OCI-LY7 (cell line): Measurements from ENCODE around the gene CREG2. TPM values are rescaled to one million over a fixed set of nuclear protein-coding genes. Genes with fewer than 3 reads are reported as not detected.

Source experiments
- BruUV-seq: library from RNA; stranded (reverse); fragments of 400-500 nt; replicated peaks from 2 replicates; lab custom pipeline; 2021; lab: Mats Ljungman, UMichigan
- CTCF ChIA-PET: fragments of 300-600 bp; sonication (Branson Sonifier 250); formaldehyde crosslinking; loops from one replicate; lab custom pipeline; 2022; ENCODE audit warnings: antibody characterized with exemption; ENCODE audit not compliant: unreplicated experiment; lab: Charles Lee
- POLR2A ChIA-PET: fragments of 300-600 bp; sonication (Branson Sonifier 250); formaldehyde crosslinking; loops from one replicate; lab custom pipeline; 2022; ENCODE audit warnings: antibody characterized with exemption; lab: Charles Lee
- DNase-seq: peaks from one replicate; pipeline ENCODE4 v3.0.0-alpha.2; 2015; ENCODE audit warnings: low spot score
- H2AFZ ChIP-seq: fragments of 200-600 bp; sonication (generic), shearing (Covaris generic); 2 replicates; pipeline ENCODE4 v1.6.1; 2014; ENCODE audit warnings: mild to moderate bottlenecking, antibody characterized with exemption, low read length, moderate library complexity
- H3K27ac ChIP-seq: fragments of 200-600 bp; sonication (generic); 2 replicates; pipeline ENCODE4 v1.5.1; 2014; ENCODE audit warnings: mixed run types, low read depth, mild to moderate bottlenecking, moderate library complexity, low read length, inconsistent platforms; ENCODE audit not compliant: poor library complexity, severe bottlenecking
- H3K36me3 ChIP-seq: fragments of 200-600 bp; sonication (generic); 2 replicates; pipeline ENCODE4 v1.6.1; 2014; ENCODE audit warnings: mild to moderate bottlenecking, antibody characterized with exemption, low read length, moderate library complexity, mixed read lengths; ENCODE audit not compliant: insufficient read depth
- H3K4me1 ChIP-seq: fragments of 200-600 bp; sonication (generic); 2 replicates; pipeline ENCODE4 v1.5.1; 2014; ENCODE audit warnings: mild to moderate bottlenecking, low read length; ENCODE audit not compliant: insufficient read depth, poor library complexity, severe bottlenecking
- H3K4me2 ChIP-seq: fragments of 200-600 bp; sonication (generic); 2 replicates; pipeline ENCODE4 v1.6.1; 2014; ENCODE audit warnings: mild to moderate bottlenecking, low read length
- H3K4me3 ChIP-seq: fragments of 200-600 bp; sonication (generic); 2 replicates; pipeline ENCODE4 v1.5.1; 2014; ENCODE audit warnings: mild to moderate bottlenecking, low read depth, low read length; ENCODE audit not compliant: poor library complexity, severe bottlenecking
- H3K79me2 ChIP-seq: fragments of 200-600 bp; sonication (generic); 2 replicates; pipeline ENCODE4 v1.6.1; 2016; ENCODE audit warnings: low read depth, mild to moderate bottlenecking, low read length, moderate library complexity, mixed read lengths; ENCODE audit not compliant: insufficient read depth
- H3K9me2 ChIP-seq: fragments of 200-600 bp; sonication (generic); 2 replicates; pipeline ENCODE4 v1.6.1; 2016; ENCODE audit warnings: mild to moderate bottlenecking, low read length, mixed read lengths; ENCODE audit not compliant: insufficient read depth
- H3K9me3 ChIP-seq: fragments of 200-600 bp; sonication (generic); 2 replicates; pipeline ENCODE4 v1.6.1; 2014; ENCODE audit warnings: mild to moderate bottlenecking, mixed run types, low read length, mixed read lengths
- H4K20me1 ChIP-seq: fragments of 200-600 bp; sonication (generic); 2 replicates; pipeline ENCODE4 v1.6.1; 2014; ENCODE audit warnings: mild to moderate bottlenecking, antibody characterized with exemption, low read length, moderate library complexity, mixed read lengths; ENCODE audit not compliant: insufficient read depth
- EZH2phosphoT487 ChIP-seq: fragments of 200-600 bp; sonication (generic); IDR thresholded peaks from 2 replicates; pipeline ENCODE4 v1.6.1; 2018; ENCODE audit warnings: low read depth, borderline replicate concordance, mild to moderate bottlenecking, mixed run types, antibody characterized with exemption, low read length, moderate library complexity, mixed read lengths
- intact Hi-C: fragments of 100-400 bp; cut with micrococcal nuclease; formaldehyde crosslinking; loops from one replicate; pipeline ENCODE4 v1.10.0; 2022; ENCODE audit not compliant: unreplicated experiment
- total RNA-seq, 2 experiments: library from RNA; depleted of rRNA in 1 of 2; stranded (reverse); fragments of >200 nt in 1 of 2; shearing (Covaris generic) in 1 of 2; gene quantifications; 2 replicates each; pipeline ENCODE4 v1.2.3, GENCODE V29; 2014 to 2022
- TF ChIP-seq, protein P1 (sequence below): fragments of 200-600 bp; sonication (generic); conservative IDR thresholded peaks from 2 replicates; pipeline ENCODE4 v1.5.1; 2014; ENCODE audit warnings: mild to moderate bottlenecking, antibody characterized with exemption, low read length, moderate library complexity, mixed read lengths

CREG2 gene
- total RNA-seq, 2 experiments from 2014 or later = not detected

DNA sequence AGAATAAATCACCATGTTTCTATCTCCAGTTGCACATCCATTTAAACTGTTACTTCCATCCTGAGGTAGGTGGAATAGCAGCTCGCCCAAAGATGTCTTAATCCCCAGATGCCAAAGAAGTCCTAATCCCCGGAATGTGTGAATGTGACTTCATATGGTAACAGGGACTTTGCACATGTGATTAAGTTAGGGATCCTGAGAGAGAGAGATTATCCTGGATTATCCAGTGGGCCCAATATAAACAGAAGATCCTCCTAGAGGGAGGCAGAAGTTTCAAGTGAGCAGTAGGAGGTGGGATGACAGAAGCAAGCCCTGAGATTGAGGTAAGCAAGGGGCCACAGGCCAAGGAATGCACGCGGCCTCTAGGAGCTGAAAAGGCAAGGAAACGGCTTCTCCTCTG lies 19.8 kb downstream of the CREG2 start:
- TF ChIP-seq EZH2phosphoT487 = no peak
- TF ChIP-seq, protein P1, sequence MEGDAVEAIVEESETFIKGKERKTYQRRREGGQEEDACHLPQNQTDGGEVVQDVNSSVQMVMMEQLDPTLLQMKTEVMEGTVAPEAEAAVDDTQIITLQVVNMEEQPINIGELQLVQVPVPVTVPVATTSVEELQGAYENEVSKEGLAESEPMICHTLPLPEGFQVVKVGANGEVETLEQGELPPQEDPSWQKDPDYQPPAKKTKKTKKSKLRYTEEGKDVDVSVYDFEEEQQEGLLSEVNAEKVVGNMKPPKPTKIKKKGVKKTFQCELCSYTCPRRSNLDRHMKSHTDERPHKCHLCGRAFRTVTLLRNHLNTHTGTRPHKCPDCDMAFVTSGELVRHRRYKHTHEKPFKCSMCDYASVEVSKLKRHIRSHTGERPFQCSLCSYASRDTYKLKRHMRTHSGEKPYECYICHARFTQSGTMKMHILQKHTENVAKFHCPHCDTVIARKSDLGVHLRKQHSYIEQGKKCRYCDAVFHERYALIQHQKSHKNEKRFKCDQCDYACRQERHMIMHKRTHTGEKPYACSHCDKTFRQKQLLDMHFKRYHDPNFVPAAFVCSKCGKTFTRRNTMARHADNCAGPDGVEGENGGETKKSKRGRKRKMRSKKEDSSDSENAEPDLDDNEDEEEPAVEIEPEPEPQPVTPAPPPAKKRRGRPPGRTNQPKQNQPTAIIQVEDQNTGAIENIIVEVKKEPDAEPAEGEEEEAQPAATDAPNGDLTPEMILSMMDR = no peak
- H4K20me1 ChIP-seq = no peaks in the 10 kb centered on the region
- H3K9me3 ChIP-seq = no peaks in the 10 kb centered on the region
- H3K9me2 ChIP-seq = no peaks in the 10 kb centered on the region
- no peak overlapping the region for H3K27ac ChIP-seq
- H3K36me3 ChIP-seq = no peaks in the 10 kb centered on the region
- no peak overlapping the region for H2AFZ ChIP-seq
- BruUV-seq = no TSS peak
- DNase-seq = no peak
- H3K79me2 ChIP-seq = no peaks in the 10 kb centered on the region
- no peak overlapping the region for H3K4me2 ChIP-seq
- no peak overlapping the region for H3K4me3 ChIP-seq
- ChIA-PET POLR2A (no interaction called here), CTCF (no interaction called here)
- no peaks in the 10 kb centered on the region for H3K4me1 ChIP-seq
- intact Hi-C loops = no loop called here

DNA sequence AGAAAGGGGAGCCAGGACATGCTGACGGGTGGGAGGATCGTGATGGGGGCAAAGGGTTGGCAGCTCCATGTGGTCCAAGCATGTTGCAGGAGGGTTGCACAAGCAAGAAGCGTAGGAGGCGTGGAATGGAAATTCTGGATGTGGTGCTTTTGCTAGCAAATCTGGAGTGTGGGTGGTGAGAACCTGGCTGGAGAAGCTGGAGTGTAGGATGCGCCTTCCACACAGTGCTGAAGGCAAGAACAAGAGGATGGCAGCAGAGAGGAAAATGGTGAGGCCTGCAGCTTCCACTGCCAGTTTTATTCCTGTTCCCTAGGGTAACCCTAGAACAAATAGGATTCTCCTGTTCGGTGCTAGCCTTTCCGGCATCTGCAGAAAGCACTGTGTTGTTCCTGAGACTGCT lies 22.4 kb downstream of the CREG2 start:
- no TSS peak for BruUV-seq
- no peaks in the 10 kb centered on the region for H3K9me2 ChIP-seq
- TF ChIP-seq EZH2phosphoT487 = no peak
- TF ChIP-seq, protein P1 = no peak
- H3K4me2 ChIP-seq = no peak overlapping the region
- H3K36me3 ChIP-seq = no peaks in the 10 kb centered on the region
- H3K4me3 ChIP-seq = no peak overlapping the region
- intact Hi-C loops = no loop called here
- H4K20me1 ChIP-seq = no peaks in the 10 kb centered on the region
- no peak for DNase-seq
- ChIA-PET CTCF (no interaction called here), POLR2A (no interaction called here)
- H3K79me2 ChIP-seq = no peaks in the 10 kb centered on the region
- no peaks in the 10 kb centered on the region for H3K4me1 ChIP-seq
- no peak overlapping the region for H3K27ac ChIP-seq
- H2AFZ ChIP-seq = no peak overlapping the region
- H3K9me3 ChIP-seq = no peaks in the 10 kb centered on the region

GRCh38 chr2:101362777-101363176 lies 24.5 kb downstream of the CREG2 start:
- H3K36me3 ChIP-seq = no peaks in the 10 kb centered on the region
- intact Hi-C loops = no loop called here
- DNase-seq = no peak
- no peak overlapping the region for H3K27ac ChIP-seq
- H3K4me2 ChIP-seq = no peak overlapping the region
- POLR2A ChIA-PET = interaction anchor here (0.5 kb wide), 1 partner anchor 17 kb away, joined by 3 read pairs; no protein-coding TSS in a partner anchor
- H3K9me3 ChIP-seq = no peaks in the 10 kb centered on the region
- H3K4me1 ChIP-seq = no peaks in the 10 kb centered on the region
- TF ChIP-seq, protein P1 = no peak
- TF ChIP-seq EZH2phosphoT487 = no peak
- no peaks in the 10 kb centered on the region for H3K79me2 ChIP-seq
- H4K20me1 ChIP-seq = no peaks in the 10 kb centered on the region
- no TSS peak for BruUV-seq
- H2AFZ ChIP-seq = no peak overlapping the region
- H3K9me2 ChIP-seq = no peaks in the 10 kb centered on the region
- CTCF ChIA-PET = no interaction called here
- no peak overlapping the region for H3K4me3 ChIP-seq
